Neutrophil (primary cell): ENCODE data around the gene BEST3.

Experiments
- H3K27ac ChIP-seq: fragments of 200-600 bp; sonication (generic); 2 replicates; pipeline ENCODE4 v1.5.1; 2016; ENCODE audit warnings: mild to moderate bottlenecking, moderate library complexity
- H3K27me3 ChIP-seq: fragments of 200-600 bp; sonication (generic); 2 replicates; pipeline ENCODE4 v1.6.0; 2016; ENCODE audit warnings: mild to moderate bottlenecking
- H3K36me3 ChIP-seq: fragments of 200-600 bp; sonication (generic); 2 replicates; pipeline ENCODE4 v1.5.1; 2017
- H3K4me1 ChIP-seq, 2 experiments: fragments of 200-600 bp in 1 of 2; sonication (generic) in 1 of 2; 1 replicate in 1 of 2; 2 replicates in 1 of 2; pipeline versions ENCODE4 v1.5.1 to v1.6.1; 2013 to 2016; ENCODE audit warnings: low read depth in 1 of 2, low read length in 1 of 2, mild to moderate bottlenecking in 1 of 2, moderate library complexity in 1 of 2; ENCODE audit not compliant: control insufficient read depth in 1 of 2, insufficient read depth in 1 of 2
- H3K4me3 ChIP-seq, 2 experiments: fragments of 200-600 bp in 1 of 2; sonication (generic) in 1 of 2; 1 replicate in 1 of 2; 2 replicates in 1 of 2; pipeline ENCODE4 v1.5.1; 2013 to 2016; ENCODE audit warnings: low read depth in 1 of 2, low read length in 1 of 2, mild to moderate bottlenecking in 1 of 2, moderate library complexity in 1 of 2
- H3K9me3 ChIP-seq: fragments of 200-600 bp; sonication (generic); 2 replicates; pipeline ENCODE4 v1.5.1; 2016
- CTCF ChIP-seq: fragments of 200-600 bp; sonication (generic); IDR thresholded peaks from 2 replicates; pipeline ENCODE4 v1.5.1; 2016; ENCODE audit warnings: antibody characterized with exemption

Gene BEST3

GRCh38 chr12:69655616-69656340, 43.3 kb downstream of the BEST3 start:
- no peak for TF ChIP-seq CTCF
- Histone ChIP-seq H3K9me3 (no peaks in the 10 kb centered on the region), H3K36me3 (no peaks in the 10 kb centered on the region), H3K27ac (no peak overlapping the region), H3K4me3 (no peak overlapping the region), H3K4me1 (no peaks in the 10 kb centered on the region), H3K27me3 (peaks cover 7% of the 10 kb centered on the region)

DNA sequence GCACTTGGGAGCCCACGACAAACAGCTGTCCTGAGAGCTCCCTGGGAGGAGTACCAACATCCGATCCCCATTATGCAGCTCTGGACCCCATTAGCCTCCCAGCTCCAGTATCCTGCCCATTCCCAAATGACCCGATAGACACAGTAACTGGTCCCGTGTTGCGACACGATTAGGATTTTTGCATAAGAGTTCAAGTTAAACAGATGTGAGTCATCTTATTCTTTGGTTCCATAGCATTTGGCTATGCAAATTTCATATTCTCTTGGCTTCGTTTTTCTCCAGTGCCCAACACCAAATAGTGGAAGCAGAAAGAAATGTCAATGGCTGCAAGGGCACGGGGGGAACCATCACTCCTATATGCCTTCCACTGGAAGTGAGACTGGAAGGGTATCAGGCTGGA, 45.4 kb downstream of the BEST3 start:
- Histone ChIP-seq H3K4me3 (no peak overlapping the region), H3K4me1 (no peaks in the 10 kb centered on the region), H3K36me3 (no peaks in the 10 kb centered on the region), H3K27ac (no peak overlapping the region), H3K9me3 (no peaks in the 10 kb centered on the region), H3K27me3 (no peaks in the 10 kb centered on the region)
- no peak for TF ChIP-seq CTCF

DNA sequence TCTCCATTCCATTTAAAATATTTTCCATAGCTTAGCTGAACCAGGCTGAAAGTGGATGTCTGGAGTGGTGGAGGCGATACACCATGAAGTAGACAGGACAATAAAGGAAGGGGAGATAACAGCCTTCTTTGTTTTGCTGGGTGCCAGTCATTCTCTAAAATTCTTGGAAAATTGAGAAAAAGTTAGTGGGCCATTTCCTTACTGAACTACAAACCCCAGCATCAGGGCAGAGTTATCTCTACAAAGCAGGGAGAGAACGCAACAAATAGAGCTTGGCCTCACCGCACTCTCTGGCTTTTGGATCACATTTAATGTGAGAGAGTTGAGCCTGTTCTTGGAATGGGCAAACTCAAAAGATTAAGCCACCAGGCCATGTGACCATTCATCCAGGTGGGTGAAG, 47.2 kb downstream of the BEST3 start:
- no peaks in the 10 kb centered on the region for H3K36me3 ChIP-seq
- H3K4me1 ChIP-seq: no peaks in the 10 kb centered on the region
- no peak overlapping the region for H3K27ac ChIP-seq
- TF ChIP-seq CTCF: no peak
- no peak overlapping the region for H3K4me3 ChIP-seq
- H3K27me3 ChIP-seq: peaks cover 9% of the 10 kb centered on the region
- H3K9me3 ChIP-seq: no peaks in the 10 kb centered on the region

GRCh38 chr12:69649529-69649928, 49.6 kb downstream of the BEST3 start:
- no peaks in the 10 kb centered on the region for H3K4me1 ChIP-seq
- H3K36me3 ChIP-seq: no peaks in the 10 kb centered on the region
- peaks cover 9% of the 10 kb centered on the region for H3K27me3 ChIP-seq
- no peak for TF ChIP-seq CTCF
- no peak overlapping the region for H3K27ac ChIP-seq
- H3K9me3 ChIP-seq: no peaks in the 10 kb centered on the region
- no peak overlapping the region for H3K4me3 ChIP-seq

GRCh38 chr12:69648476-69648875, 50.6 kb downstream of the BEST3 start:
- no peak for TF ChIP-seq CTCF
- Histone ChIP-seq H3K27ac (no peak overlapping the region), H3K4me3 (no peak overlapping the region), H3K36me3 (no peaks in the 10 kb centered on the region), H3K4me1 (no peaks in the 10 kb centered on the region), H3K9me3 (no peaks in the 10 kb centered on the region), H3K27me3 (peaks cover 9% of the 10 kb centered on the region)
